Fibroblast of the aortic adventitia (primary cell): Measurements from ENCODE around the gene CRLF1. TPM values are rescaled to one million over a fixed set of nuclear protein-coding genes. Genes with fewer than 3 reads are reported as not detected.

ENCODE experiments used
- DNase-seq: peaks from one replicate; pipeline ENCODE4 v3.0.0-alpha.2; 2010; ENCODE audit warnings: low read depth
- H3K4me3 ChIP-seq: 2 replicates; pipeline ENCODE4 v1.5.1; 2011; ENCODE audit warnings: low read depth, mild to moderate bottlenecking, control low read depth, low read length, moderate library complexity
- total RNA-seq: library from RNA; depleted of rRNA; stranded (reverse); fragments of >200 nt; gene quantifications from 2 replicates; pipeline ENCODE4 v1.2.3, GENCODE V29; 2012; ENCODE audit warnings: low replicate concordance
- TF ChIP-seq, protein P1 (sequence below): IDR thresholded peaks from 2 replicates; pipeline ENCODE4 v1.5.1; 2011; ENCODE audit warnings: mild to moderate bottlenecking, low read length, control low read depth, inconsistent platforms; ENCODE audit not compliant: insufficient read depth

Gene CRLF1
- total RNA-seq, 1 donor = 69.1 TPM

DNA sequence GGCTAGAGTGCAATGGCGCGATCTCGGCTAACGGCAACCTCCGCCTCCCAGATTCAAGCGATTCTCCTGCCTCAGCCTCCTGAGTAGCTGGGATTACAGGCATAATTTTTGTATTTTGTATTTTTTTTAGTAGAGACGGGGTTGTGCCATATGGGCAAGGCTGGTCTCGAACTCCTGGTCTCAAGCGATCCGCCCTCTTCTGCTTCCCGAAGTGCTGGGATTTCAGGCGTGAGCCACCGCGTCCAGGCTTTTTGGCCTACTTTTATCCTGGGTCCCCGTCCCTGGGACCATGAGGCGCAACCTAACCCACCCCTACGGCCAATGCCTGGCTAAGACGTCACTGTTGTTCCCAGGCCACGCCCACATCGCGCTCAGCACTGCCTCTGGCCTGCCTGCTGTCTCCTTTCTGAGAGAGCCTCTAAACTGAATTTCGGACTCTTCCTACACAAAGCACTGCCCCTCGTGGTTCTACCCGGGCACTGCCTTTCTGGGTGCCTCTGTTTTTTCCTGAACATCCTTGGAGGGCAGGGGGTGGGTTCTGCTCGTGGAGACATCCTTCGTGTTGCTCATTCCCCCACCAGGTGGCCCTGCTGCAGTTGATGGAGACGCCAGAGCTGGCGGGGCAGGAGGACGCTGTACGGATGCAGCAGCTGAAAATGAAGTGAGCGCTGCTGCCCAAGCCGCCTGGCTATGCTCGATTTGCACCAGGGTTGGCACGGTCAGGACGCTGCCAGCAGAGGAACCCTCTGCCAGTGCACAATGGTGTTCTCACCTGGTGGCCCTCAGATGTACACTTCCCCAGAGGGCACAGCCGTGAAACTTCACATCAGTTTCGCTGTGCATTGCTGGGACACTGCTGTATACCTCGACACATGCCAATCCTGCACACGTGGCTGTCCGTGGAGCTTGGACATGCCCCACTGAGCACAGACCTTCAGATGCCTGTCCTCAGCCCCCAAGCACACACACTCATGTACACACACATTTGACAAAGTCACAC is 16.0 kb downstream of the CRLF1 start:
- no peak for DNase-seq
- no peak overlapping the region for H3K4me3 ChIP-seq
- TF ChIP-seq, protein P1, sequence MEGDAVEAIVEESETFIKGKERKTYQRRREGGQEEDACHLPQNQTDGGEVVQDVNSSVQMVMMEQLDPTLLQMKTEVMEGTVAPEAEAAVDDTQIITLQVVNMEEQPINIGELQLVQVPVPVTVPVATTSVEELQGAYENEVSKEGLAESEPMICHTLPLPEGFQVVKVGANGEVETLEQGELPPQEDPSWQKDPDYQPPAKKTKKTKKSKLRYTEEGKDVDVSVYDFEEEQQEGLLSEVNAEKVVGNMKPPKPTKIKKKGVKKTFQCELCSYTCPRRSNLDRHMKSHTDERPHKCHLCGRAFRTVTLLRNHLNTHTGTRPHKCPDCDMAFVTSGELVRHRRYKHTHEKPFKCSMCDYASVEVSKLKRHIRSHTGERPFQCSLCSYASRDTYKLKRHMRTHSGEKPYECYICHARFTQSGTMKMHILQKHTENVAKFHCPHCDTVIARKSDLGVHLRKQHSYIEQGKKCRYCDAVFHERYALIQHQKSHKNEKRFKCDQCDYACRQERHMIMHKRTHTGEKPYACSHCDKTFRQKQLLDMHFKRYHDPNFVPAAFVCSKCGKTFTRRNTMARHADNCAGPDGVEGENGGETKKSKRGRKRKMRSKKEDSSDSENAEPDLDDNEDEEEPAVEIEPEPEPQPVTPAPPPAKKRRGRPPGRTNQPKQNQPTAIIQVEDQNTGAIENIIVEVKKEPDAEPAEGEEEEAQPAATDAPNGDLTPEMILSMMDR = no peak

GRCh38 chr19:18589380-18590272 is 17.0 kb downstream of the CRLF1 start:
- TF ChIP-seq, protein P1 = no peak
- H3K4me3 ChIP-seq = peak overlapping the region; percentile 72
- DNase-seq = peak; percentile 45

- TF ChIP-seq, protein P1 = peak; percentile 73
- peak within 1 kb of the TSS; percentile 72 for H3K4me3 ChIP-seq
- DNase-seq = peak; percentile 78
Observed at GRCh38 chr19:18588611-18589379, 17.8 kb downstream of the CRLF1 start, which contains the start of gene REX1BD. Gene REX1BD (plus strand): TSS chr19:18588798. CDS start chr19:18588802, 4 bp downstream.

GRCh38 chr19:18587962-18588610 is 18.5 kb downstream of the CRLF1 start:
- H3K4me3 ChIP-seq = peak overlapping the region; percentile 72
- TF ChIP-seq, protein P1 = no peak
- no peak for DNase-seq

DNA sequence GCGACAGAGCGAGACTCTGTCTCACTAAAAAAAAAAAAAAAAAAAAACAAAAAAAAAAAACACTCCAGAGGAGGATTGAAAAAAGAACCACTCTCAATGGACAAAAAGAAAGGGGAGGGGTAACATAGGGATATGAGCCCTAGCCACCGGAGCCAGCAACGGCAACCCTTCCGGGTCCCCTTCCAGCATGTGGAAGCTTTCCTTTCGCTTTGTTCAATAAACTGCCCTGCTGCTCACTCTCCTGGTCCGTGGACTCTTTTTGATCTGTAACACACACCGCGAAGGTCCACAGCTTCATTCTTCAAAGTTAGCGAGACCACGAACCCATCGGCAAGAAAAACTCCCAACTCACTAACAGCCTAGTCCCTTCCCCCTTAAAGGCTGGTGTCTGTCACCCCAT is 19.0 kb downstream of the CRLF1 start:
- no peak overlapping the region for H3K4me3 ChIP-seq
- DNase-seq = no peak
- TF ChIP-seq, protein P1 = no peak

- DNase-seq = no peak
- no peak overlapping the region for H3K4me3 ChIP-seq
- TF ChIP-seq, protein P1 = peak; percentile 22
Observed at GRCh38 chr19:18586306-18586705, 20.3 kb downstream of the CRLF1 start.
